SKM-1 treated with dmso at 0.1 percent for 144 hours (cell line): ENCODE measurements around the gene ATF3.

Source experiments
- DNase-seq: peaks from one replicate; lab custom pipeline; 2025; ENCODE audit not compliant: unreplicated experiment; lab: John Stamatoyannopoulos, UW

Gene ATF3

DNA sequence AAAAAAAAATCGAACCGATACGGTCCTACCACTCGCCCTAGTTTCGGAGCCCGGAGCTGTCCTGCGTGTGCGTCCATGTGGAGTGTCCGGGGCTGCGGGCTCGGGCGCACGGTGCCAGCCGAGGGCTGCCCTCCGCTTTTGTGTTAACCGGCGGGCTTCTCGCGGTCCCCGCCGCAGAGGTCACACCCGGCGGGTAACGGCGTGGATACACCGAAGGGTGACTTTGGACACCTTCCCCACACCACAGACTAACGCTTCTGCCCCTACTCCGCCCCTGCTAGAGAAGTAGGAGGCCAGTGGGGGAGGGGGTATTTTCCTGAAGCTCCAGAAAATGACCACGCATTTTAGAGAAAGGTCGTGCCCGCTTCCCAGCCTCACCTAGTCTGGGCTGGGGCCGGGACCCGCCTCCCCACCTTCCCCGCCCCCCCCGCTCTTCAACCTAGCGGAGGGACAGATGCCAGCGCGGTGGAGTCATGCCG, 609 bp upstream of the ATF3 start:
- DNase-seq: no peak

DNA sequence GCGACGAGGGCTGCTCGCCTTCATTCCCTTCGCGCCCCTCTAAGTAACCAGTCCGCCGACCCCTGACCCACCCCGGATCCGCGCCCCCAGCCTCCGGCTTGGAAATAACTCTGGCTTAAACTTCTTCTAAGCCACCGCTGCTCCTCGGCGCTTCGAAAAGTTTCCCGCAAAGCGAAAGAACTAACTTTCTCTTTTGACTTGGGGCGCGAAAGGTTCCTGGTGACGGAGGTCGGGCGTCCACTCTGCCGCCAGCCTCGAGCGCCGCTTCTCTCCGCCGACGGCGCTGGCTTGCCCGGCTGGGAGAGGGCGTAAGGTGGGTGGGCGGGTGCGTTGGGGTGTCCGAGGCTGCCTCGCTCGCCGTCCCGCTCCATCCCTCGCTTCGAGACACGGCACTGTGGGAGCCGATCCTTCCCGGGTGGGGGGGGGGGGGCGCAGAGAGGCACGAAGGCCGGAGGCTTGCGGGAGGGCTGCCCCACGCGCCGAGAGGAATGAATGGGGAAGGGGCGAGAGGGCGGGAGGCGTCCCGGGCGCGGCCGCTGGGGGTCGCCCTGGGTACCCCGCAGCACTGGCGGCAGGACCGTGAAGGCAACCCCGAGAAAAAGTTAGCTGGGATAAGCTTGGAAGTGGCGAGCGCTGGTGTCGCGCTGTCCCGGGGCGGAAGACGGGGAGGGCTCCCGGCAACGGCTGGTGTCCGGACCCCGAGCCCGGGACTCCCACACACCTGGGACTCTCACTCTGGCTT, 569 bp downstream of the ATF3 start:
- no peak for DNase-seq

DNA sequence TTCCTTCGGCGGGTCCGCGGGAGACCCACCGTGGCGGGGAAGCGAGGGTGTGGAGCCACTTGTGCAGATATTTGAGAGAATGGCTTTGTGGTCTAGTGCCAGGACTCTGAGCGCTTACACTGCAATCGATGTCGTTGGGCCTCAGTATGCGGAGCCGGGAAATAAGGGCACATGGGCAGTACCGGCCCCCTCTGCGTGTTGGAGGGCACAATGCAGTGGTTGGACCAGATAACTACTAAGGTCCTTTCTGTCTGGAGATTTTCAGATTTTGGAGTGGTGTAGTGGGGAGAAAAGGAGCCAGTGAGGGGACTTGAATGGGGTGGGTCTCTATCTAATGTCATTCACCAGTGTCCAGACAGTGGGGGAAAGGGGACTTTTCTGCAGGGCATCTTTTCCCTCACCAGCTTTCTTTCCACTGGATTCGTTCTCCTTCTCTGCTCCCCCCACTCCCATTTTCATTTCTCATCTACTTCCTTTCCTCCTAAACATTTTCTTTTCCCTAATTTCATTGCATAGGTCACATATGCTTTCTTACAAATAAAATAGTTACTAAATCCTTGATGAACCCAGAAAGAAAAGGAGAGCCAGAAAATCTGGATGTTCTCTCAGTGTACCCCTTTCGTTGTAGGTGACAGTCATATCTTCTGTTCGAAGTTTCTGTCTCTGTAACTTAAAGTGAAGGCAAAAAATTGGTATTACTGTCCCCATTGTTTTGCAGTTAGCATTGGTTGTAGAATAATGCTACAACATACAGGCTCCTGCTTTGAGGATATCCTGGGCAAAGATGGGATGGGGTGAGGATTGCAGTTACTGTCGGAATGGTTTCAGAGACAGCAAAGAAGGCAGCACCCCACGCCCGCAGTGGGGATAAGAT, 1.4 kb downstream of the ATF3 start:
- no peak for DNase-seq

DNA sequence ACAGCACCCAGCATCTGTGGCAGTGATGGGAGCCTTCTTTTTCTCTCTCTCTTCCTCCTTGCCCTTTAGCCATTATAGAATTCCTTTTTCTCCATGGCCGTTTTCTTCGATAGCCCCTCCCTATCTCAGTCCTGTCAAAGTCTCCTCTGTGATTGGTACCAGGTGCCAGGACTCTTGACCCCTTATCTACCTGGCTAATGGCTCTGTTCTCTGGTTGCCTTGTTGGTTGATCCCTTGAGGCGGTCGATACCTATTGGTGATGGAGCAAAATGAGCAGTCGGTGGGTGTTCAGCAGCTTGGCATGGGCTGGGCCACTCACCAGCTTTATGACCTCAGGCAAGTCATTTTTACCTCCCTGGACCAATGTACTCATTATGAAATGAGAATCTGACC, 2.0 kb downstream of the ATF3 start:
- no peak for DNase-seq

DNA sequence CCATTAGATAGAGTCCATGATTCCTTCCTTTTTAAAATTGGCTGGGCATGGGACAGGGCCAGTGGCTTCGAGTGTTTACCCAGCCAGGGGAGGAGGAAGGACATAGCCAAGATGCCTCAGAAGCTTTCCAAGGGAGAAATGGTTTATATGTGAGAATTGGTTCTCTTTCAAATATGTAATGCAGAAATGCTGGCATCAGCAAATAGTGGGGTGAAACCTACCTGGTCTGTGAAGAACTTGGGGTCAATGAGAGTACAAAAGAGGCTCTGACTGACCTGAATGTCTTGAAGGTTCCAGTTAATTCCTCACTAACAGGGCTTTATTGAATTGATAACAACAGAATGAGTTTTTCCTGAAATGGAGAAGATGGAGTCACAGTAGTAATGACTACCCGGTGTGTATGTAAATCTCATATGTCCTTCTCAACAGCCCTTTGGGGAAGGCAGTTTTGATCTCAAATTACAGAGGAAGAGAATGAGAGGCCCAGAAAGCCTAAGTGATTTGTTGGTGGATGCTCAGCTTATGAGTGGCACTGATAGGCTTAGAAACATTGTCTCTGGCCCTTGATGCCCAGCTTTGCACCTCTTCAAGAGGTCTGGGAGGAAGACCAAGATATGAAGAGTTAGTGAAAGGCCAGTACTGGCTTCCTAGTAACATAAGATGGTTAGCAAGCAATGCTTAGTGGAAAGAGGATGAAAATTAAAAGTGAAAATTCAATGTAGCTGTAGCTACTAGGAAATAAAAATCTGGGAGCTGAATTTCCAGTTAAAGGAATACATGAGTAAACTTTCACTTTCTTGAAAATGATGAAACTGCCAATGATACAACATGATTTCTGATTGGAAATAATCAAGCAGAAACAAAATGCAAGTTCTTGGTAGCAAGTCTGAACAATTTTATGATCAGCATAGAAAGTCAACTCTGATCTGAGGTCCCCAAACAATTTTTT, 2.7 kb downstream of the ATF3 start:
- DNase-seq: no peak

DNA sequence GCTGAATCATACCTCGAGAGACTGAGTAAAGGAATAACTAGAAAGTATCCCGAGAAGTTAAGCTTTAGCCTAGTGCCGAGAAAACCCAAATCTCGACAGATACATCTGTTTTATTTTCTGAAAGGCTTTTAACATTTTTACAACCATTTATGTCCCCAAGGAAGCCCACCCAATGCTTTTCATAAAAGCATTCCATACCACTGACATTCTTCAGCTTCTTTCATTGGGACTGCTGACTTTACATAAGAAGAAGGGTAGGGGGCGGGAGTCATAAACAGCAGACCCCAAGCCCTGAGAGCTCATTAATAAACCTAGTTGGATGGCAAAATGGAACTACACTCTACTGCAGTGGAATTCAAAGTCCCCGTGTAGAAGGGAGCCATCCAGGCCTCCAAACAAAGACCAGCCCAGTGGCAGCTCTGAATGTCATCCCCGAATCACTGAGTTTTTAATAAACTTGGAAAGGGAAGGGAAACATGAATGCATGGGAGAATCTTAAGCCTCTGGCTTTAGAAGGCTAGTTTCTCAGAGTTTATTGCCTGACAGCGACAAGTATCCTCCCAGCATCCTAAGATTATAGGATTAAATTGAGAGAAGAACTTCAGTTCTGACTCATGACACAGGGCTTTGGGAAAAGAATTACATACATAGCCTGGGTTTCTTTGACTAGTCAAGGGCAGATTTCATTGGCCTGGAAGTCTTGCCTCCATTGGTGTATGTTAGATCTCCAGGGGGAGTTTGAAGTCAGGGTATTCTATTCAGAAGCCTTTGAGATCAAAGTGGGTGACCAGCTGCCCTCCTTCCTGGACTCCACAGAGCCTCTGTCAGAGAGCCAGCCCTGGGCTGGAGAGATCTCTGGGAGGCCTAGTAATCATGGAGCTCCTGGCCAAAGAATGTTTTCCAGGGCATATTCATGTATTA, 3.7 kb downstream of the ATF3 start:
- DNase-seq: no peak

DNA sequence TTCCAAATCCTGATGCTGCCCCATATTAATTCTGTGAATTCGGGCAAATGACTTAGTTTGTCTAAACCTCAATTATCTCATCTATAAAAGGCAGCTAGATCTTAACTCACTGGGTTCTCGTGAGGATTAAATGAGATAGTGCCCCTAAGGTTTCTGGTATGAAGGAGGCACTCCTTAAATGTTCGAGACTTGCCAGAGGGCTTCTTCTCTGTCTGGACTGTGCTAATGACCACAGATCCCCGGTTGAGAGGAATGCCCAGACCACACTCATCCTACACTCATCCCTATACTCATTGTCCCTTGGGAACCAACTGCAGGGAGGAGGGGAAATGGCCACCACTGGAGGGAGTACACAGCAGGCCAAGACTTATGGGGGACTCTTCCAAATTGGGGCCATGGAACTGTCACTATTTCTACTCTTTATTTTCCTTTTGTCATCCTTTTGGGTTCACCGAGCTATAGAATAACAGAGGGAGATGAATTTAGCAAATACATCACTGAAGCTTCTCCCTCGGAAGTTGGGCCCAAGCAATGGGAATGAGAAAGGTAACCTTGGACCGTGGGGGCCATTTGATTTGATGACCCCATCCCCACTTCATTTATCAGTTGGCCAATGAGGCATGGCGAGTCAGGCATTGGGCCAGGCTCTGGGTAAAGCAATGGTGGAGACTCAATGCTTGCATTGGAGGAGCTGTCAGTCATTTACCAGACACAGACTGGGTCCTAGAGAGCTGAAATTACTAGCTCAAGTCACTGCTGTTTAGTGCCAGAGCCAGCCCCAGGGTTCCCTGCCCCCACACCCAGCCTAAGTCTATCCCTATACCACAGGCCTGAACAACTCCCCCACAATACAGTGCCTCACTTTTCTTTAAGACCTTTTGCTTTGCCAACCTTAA, 5.1 kb downstream of the ATF3 start:
- DNase-seq: no peak

DNA sequence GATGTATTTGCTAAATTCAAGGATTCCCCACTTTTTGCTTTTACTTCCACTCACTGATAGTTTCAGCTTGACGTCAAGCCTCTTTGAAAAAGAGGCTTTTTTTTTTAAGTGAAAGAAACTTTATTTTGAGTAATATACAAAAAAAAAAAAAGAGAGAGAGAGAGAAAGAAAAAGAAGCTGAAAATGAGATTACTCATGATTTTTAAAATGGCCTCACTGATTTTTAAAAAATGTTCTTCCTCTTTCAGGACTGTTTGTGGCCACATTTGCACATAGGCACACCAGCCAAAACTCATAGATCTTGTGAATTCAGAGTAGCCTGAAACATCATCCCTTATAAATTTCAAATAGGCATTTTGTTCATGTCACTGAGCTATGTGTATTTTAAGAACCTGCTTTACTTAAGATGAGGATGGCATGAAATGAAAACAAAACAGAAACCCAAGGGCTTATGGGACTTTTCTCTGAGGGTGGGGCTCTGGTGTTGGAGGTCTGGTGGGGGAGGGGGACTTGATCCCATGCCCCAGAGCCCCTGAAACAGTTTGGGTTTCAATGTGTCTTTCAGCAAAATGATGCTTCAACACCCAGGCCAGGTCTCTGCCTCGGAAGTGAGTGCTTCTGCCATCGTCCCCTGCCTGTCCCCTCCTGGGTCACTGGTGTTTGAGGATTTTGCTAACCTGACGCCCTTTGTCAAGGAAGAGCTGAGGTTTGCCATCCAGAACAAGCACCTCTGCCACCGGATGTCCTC, 6.1 kb downstream of the ATF3 start:
- DNase-seq: no peak

DNA sequence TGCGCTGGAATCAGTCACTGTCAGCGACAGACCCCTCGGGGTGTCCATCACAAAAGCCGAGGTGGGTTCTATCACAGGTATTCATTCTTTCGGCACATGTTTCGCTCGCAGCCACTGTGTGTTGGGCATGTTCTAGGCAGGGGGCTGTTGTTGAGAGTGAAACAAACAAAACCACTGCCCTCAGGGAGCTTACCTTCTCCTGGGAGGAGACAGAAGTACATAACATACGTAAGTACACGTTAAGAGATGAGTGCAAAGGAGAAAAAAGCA, 6.6 kb downstream of the ATF3 start:
- no peak for DNase-seq

DNA sequence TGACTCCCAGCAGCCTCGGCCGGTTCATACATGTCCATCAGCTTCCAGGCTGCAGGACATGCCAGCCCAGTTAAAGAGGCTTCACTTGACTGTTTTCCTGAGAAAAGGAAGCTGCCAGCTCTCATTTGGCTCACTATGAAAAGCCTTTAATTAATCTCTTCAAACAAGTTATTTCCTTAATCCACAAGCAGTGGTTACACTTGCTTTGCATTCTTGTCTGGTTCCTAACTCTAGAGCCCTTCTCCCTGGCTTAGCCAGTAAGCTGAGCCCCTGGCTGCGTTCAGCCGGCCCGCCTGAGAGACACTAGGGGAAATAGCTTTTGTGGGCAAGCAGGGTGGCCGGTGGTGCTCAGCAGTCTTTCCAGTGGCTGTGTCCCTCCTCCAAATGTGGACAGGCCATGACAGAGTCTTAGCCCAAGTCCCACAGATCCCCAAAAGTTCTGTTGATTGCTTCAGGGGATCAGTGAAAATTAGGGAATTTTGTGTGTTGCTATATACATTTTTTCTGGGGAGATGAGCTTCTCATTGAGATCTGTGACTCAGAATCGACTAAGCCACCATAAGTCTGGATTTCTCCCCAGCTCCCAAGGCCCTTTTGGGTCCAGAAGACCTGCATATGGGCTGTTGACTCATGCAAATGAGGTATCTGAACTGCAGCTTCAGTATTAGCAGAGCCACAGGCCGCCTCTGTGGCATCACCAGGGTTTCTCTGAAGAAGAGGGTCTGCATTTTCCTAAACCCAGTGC, 10.1 kb downstream of the ATF3 start:
- no peak for DNase-seq

DNA sequence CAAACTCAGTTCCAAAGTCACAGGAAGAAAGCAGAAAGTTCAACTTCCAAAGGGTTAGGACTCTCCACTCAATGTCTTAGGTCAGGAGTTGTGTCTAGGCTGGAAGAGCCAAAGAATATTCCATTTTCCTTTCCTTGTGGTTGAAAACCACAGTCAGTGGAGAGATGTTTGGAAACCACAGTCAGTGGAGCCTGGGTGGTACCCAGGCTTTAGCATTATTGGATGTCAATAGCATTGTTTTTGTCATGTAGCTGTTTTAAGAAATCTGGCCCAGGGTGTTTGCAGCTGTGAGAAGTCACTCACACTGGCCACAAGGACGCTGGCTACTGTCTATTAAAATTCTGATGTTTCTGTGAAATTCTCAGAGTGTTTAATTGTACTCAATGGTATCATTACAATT, 11.7 kb downstream of the ATF3 start:
- DNase-seq: no peak

DNA sequence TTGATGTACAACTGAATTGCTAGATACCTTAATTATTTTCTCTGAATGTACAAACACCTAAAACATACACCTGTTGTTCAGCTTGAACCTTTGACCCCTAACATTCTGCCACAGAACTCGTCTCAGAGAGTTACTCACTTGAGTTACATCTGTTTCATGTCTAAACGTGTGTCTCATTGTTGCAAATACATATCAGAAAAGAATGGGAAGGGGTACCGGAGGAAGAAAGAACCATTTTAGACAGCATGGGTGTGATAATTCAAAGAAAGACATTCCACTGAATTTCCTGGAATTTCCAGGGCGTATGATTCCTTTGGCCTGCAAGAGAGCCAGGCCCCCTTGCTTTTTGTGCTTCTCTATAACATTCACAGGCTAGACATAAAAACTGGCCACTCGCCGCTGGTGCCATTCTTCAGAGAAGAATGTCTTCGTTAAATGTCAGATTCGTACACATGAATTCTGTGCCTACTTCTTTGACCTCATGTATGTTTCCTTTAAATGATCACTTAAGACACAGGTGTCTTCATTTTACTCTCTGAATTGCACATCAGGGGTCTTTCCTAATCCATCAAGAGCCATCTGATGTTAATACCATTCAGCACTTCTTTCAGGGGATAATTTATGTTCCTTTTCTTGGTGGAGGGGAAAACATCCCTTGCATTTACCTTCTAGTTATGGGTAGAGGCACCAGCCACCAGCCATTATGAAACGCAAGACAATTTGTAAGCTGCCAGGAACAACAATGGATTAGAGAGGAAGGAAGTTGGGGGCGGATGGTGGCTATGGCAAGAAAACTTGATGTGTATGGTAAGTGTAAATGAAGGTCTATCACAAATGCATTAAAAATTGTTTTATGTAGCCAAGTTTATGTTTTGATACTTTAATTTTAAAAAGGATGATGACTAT, 12.7 kb downstream of the ATF3 start:
- no peak for DNase-seq

DNA sequence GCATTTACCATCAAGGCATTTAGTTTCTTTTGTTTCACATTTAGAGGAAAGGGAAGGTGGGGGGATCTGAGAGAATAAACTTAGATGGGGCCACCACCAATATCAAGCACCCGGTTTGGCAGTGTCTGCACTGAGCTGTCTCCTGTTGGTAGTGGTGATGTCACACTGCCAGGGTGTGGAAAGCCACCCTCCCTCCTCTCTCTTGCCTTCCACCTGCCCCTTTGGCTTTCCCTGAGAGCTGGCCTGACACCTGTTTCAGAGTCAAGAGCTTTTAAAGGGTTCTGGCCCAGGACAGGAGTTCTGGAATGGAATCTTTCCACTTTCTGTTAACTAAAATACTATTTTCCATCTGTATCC, 13.4 kb downstream of the ATF3 start:
- DNase-seq: no peak

DNA sequence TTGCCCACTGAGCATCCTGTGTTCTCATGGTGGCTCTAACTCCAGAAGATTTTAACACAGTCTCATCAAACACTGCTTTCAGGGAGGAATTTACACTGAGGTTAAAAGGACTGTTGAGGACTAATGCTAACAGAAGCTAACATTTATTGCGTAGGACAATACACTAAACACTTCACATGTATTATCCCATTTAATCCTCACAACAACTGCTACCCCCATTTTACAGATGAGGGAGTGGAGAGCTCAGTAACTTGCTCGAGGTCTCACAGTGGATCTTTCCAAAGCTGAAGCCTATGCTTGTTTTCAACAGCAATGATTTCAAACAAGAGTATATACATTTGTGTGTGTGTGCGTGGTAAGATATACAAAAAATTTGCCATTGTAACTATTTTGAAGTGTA, 13.9 kb downstream of the ATF3 start:
- no peak for DNase-seq

DNA sequence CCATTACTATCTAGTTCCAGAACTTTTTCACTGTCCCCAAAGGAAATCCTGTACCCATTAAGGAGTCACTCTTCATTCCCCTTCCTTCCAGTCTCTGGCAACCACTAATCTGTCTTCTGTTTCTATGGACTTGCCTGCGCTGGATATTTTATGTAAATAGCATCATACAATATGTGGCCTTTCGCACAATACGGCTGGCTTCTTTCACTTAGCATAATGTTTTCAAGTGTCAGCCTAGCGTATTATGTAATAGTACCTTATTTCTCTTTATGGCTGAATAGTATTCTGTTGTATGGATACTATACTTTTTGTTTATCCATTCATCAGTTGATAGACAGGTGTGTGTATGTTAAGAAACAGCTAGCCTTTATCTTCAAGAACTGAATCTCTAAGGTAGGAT, 14.3 kb downstream of the ATF3 start:
- DNase-seq: no peak

DNA sequence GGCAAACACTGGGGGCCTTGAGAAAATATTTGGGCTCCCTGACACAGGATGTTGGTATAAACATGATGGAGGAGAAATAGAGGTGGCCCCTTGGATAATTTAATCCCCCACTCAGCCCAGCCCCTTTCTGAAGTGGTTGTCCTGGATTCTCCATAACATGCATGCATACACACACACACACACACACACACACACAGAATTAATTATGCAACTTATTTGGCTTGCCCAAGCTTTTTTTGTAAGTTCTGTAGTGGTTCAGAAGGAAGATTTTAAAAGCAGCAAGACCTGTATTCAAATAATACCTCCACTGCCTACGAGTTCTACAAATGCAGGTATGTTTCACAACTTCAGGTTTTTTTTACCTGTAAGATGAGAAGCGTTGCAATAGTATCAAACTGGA, 15.0 kb downstream of the ATF3 start:
- no peak for DNase-seq

DNA sequence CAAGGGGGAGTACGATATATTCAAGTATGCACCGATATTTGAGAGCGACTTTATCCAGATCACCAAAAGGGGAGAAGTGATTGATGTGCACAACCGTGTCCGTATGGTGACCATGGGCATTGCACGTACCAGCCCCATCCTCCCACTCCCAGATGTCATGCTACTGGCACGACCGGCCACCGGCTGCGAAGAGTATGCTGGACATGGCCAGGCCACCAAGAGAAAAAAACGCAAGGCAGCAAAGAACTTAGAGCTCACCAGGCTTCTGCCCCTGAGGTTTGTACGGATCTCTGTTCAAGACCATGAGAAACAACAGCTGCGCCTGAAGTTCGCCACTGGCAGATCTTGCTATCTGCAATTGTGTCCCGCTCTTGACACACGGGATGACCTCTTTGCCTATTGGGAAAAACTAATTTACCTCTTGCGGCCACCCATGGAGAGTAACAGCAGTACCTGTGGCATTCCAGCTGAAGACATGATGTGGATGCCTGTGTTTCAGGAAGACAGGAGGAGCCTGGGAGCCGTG, 16.5 kb downstream of the ATF3 start:
- no peak for DNase-seq
